Amniotic stem cell (primary cell): ENCODE measurements around the gene RASSF8.
"Not testable (repeated sequence)": the region's sequence is repeated elsewhere in the genome, so short reads cannot be mapped to it uniquely, and the experiment has no call there.

Experiments
- DNase-seq: peaks from one replicate; lab custom pipeline; 2025; lab: John Stamatoyannopoulos, UW

RASSF8 gene

DNA sequence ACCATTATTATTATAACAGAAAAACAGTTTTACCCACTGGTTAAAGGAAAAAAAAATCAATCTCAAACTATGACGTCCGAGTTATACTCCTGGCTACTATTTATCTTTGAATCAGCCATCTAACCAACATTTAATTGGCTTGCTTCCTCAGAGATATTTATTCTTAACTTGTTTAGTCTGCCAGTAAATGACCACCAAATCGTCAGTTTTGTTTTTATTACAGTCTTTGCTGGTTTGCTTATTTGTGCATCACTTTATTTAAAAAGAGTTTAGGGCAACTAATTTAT is 71.2 kb downstream of the RASSF8 start:
- DNase-seq, result no peak

DNA sequence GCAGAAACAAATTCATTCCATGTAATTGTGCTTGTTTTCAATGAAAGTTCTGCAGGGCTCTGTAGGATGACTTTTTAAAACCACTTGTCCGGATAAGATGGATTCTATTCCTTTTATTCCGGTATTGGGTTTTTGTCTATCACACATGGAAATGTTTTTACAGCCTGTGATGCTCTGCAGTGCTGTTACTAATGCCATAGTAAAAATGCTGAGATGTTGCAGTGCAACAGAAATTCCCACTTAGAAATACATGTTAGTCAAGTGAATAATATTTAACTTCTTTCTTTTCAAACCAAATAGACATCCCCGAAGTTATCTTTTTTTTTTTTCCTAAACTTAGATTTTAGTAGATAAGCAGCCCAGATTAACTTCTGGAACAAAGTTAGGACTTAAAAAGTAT is 71.9 kb downstream of the RASSF8 start:
- no peak for DNase-seq

DNA sequence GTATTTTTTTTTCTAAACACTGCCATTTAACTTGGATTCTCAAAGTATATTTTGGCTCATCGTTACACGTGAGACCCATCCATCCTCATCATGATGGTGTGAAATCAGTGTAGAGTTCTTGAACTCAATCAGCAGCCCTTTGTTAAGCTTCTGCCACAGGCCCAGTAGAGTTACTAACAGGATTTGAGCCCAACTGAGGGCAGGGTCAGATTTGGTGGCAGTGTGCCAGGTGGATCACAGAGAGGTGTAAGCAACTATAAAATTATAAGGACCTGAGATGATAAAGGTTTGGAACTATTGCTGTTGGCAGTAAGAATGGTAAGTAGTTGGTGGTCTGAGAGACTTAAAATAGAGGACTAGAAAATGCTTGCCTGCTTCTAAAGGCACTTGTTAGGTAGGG is 72.8 kb downstream of the RASSF8 start:
- DNase-seq, result no peak

DNA sequence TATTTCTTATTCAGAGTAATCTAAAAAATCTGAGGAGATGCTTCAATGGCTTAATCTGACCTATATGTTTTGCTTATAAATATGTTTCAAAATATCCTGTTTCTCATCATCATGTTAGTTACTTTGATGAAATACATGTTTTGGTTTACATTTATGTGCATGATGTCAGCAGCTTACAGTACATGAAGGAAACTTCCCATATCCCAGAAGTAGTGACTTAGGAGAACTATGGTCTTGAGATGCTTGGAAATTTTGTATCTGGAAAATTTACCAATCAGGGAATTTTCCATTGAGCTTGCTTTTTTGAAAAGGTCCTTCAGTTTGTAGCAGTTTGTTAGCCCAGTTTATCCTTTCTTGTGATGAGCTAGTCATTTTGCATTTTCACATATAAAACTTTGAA is 73.3 kb downstream of the RASSF8 start:
- no peak for DNase-seq

DNA sequence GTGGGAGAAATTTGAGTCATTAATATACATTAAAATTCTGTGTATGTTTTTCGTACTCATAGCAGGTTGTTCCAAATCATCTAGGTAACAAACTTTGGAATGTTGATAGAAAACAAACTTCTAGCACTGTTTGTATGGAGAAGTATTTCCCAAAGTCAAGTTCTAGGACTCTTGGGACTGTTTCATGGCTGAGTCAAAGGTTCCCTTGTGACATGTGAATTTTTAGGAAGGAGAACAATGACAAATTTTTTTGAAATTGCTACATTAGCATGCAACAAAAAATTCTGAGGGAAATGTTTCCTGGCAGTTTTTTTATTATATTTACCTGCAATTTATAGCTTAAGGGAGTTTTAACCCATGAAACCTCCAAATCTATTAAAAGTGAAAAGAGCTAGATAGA is 73.8 kb downstream of the RASSF8 start:
- no peak for DNase-seq

DNA sequence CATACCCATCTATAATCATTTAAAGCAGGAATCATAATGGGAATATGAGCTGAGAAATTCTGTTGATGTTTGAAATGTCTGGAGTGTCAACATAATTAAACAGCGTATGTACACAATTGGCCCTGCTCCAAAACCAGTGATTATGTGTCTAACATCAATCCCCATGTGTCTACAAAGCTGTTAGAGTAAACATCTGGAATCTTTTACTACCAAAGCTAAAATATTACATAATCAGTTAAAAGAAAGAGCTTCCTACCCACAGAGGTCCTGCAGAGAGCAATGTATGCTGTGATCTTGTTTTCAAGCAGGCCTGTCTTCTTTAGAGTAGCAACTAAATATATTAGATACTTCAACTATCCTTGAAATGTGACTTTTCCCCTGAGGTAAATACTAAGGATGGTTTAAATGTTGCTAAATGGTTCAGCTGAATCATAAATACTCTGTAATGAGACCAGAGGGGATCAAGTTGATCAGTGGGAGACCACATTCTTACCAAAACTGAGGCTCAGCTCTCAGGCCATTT is 74.3 kb downstream of the RASSF8 start:
- no peak for DNase-seq

DNA sequence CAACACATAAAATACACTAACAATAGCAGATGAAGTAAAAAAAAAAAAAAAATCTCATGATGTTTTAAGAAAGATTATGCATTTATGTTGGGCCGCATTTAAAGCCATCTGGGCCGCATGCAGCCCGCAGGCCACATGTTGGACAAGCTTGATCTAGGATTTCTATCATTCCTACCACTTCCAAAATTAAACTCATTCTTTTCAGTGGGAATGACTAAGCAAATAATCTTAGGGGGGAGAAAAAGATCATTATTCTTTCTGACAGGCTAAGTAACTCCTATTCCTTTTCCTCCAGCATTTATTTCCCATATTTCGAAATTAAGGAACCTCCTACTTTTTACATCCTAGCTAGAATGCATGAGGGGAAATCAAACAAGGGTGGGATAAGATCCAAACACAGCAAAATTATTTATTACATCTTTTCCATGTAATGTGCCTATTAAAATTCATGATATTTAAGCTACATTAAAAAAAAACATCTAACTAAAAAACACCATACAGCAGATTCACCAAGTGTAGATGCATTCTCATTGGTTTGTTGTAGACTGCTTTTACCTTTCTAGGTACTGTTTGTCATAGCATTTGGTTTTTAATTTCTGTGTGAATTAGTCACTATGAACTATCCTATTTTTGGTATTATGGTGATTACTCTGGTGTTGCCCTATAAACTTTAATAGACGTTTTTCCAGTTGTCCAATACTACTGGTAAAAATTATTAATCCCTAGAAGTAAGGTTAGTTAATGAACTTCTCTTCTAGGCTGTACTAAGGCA is 76.1 kb downstream of the RASSF8 start:
- no peak for DNase-seq

DNA sequence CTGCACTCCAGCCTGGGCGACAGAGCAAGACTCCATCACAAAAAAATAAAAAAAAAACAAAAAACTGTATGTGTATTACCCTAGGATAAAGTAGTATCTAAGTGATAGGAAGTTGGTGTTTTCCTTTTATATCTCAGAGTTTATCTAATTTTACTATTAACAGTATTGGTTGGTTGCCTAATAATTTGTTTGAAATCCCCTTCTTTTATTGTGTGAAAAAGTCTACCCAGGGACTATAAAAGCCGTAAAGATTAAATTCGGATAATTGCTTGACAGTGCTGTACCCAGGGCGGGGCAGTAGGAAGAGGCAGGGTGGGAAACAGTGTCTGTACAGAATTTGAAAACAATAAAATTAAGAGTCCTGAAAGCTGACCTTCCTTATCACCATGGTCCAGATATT is 78.4 kb downstream of the RASSF8 start:
- DNase-seq, result no peak

DNA sequence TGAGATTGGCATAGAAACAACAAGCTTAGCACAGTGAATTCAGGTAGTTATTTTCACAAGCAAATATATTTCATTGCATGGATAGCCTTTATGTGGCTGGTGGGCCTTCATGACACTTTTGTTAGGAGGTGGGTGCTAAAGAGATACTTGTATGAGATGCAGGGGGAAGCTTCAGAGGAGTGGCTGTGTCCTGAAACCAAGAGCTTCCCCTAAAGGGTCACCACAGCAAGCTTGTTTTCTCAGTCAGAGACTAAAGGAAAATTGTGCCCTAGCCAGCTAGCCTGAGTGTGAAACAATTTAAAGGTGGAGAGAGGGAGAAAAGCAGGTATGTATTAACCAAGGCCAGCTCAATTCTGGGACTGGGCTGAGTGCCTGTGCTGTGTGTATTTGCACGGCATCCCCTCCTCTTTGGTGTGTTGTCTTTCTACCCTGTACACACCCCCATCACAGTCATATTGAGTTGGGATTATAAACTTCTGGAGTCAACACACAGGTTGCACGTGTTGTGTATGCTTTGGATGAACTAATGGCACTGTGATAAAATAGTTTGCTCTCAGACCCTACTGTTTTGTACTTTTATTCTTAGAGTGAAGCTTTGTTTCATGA is 79.2 kb downstream of the RASSF8 start:
- DNase-seq, result no peak

DNA sequence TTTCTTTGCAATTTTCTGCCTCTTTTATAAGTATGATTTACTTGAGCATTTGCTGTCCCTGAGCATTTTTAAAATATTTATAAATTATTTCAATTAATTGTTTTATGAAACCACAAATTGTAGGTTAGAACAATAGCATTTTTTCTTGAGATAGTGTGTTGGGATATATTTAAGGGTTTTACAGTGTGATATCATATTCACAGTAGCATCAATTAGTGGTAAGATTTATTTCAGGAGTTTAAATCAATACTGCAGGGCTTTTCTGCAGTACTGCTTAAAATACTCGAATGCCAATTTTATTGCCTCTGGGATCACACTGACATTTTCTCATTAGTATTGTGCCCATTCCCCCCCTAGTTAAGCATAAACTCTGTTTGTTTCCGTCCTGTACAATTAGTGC is 84.2 kb downstream of the RASSF8 start:
- DNase-seq, result no peak

DNA sequence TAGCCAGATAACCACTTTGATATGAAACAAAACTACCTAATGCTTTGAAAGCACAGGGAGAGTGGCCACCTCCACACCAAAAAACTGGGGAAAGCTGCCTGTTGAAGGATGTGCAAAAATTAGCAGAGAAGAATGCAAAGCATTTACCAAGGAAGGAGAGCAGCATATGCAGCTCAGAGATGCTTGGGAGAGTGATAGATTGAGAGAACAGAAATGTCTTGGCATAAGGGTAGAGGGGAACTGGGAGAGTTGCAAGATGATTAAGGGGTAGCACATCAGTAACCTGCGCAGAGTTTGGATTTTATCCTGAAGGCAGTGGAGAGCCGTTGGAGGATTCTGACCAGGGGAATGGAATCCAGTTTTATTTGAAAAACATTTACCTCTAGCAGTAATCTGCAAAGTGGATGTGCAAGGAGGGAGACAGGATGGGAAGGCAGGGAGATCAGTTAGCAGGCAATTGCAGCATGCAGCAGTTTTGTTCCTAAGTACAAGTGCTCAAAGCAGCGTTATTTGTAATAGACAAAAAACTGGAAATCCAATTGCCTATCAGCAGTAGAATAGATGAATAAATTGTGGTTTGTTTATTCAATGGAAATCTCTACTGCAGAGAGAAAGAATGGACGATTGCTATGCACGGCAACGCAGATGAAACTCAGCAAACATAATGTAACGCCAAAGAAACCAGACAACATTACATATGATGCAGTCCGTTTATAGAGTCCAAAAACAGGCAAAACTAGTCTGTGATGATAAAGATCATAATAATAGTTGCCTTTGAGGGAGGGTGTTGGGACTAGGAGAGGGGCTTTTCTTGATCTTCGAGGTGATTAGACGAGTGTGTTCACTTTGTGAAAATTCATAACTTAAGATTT is 84.9 kb downstream of the RASSF8 start:
- DNase-seq, result no peak

DNA sequence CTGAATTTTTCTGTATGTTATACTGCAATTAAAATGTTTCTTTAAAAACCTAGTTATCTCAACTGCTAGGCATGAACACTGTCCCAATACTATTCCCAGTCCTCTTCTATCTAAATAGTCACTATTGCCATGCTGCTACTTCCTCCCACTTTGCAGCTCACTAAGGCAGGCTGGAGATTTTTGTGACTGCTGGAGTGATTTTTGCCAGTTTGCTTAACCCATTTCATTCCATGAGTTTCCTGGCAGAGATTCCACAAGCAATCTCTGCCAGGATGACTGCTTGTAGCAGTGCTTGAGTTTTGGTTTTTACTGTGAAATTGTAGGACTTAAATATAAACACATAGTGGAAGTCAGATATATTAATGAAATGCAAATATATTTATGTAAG is 85.5 kb downstream of the RASSF8 start:
- DNase-seq, result no peak

DNA sequence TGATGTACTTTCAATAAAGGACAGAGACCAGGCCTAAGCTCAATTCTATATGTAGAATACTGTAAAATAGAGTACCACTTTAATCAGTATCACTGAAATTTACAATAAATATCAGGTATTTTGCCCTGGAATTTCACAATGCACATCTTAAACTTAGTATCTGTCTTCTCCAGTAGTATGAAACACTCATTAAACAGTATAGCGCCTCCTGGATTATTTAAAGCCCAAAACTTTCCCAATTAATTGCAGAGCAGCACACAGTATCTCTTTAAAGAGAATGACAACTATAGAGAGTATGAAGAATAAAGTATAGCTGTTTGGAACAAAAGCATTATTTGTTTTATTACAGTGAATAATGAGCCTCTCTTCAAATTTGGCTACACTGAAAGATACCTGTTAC is 86.1 kb downstream of the RASSF8 start:
- DNase-seq, result no peak

DNA sequence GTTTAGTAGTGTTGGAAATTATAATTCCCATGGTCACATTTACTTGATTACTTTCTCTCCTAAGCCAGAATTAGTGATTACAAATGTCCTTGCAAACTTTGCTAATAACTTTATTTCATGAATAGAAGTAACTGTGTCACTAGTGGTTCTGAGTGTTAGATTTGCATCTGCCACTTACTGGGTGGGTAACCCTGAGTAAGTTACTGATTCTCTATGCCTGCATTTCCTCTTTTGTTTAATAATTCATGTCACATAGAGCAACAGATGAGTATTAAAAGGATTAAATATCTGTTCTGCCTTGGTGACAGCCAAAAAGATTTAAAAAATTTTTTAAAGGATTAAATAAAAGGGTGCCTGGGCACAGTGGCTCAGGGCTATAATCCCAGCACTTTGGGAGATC is 87.7 kb downstream of the RASSF8 start:
- DNase-seq, result no peak

DNA sequence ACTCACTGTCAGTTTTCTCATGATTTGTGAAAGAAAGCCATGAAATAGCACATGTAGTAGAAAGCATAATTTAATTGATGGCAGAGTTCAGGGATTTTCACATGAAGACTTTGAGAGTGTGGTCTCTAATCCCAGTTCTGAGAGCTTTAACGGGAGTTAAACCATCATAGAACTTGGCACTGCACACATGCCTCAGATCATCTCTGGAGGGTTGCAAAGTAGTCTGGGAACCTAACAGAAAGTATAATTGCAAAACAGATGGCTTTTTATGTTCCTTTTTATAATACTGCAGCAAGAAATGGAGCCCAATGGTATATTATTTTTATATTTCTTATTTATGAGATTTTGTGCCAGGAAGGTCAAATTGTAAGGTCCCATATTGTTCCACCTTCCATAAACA is 88.4 kb downstream of the RASSF8 start:
- no peak for DNase-seq

DNA sequence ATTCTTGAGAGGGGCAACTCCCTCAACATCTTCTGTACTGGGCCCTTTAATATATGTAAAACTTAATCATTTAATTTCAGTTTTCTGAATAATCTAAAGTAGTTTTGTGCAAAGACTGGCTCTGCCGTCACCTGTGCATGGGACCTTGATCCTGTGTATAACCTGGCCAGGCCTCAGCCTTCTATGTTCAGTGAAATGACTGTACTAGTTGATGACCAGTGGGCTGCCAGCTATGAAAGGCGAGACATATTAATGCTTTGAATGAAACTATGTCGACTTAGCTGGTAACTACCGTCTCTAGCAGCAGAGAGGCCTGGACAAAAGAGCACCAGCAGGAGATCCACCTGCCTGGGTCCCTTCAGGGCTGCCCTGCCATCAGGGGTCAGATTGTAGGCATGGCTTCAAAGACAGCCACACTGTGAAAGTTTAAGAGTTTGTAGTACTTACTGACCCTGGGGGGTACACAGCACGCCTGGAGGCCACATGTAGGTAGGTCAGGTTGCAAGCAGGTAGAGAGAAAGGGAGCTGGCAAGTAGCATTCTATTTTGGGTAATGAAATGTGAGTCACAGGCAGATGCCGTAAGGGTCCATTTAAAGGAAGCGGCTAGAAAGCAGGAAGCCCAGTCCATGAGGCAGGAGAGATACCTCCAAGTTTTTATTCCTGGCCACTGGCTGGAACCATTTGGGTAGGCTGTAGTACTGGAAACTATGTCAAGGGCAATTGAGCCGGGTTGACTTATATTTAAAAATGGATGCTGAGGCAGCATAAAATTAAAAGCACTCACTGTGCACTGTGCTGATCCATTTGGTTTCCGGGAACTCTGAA is 89.1 kb downstream of the RASSF8 start:
- no peak for DNase-seq

DNA sequence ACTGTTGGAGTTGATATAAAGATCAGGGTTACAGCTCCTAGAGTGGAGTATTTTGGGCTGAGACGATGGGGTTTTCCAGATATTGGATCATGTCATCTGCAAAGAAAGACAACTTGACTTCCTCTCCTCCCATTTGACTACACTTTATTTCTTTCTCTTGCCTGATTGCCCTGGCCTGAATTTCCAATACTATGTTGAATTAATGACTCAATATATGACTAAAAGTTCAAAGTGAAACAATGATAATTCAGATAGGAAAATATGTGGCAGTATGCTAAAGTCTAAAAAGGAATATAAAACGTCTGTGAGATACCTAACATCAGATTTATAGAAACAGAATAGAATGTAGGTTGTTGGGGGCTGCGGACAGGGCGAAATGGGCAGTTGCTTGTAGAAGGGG is 94.2 kb downstream of the RASSF8 start:
- no peak for DNase-seq

DNA sequence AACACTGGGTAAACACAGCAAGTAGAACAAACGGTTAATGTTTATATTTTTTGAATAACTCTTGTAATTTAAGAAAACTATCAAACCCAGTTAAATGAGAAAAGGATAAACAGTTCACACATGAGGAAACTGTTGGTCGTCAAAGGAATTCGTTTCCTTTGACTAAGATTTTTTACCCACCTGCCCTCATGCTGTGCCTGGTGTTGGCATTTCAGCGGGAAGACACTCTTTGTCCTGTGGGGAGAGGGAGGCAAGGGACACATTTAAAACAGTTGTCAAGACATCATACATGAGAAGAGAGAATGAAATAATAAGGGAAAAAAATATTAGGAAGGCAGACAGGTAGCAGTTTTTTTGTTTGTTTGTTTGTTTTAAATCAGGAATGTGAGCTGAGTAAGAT is 95.9 kb downstream of the RASSF8 start:
- DNase-seq, result no peak

DNA sequence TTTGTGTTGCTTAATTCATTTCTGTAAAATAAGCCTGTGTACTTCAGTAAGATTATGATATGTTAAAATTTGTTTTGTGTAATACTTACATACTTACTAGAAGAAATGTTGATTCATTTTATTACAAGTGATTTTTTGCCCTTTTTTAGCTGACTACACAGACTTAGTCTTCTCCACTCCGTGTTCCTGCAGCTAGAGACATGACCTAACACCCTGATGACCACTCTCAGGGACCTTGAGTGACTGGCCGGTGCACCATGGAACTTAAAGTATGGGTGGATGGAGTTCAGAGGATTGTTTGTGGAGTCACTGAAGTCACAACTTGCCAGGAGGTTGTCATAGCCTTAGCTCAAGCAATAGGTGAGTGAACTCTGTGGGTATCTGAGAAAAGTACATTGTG is 96.6 kb downstream of the RASSF8 start:
- DNase-seq, result no peak

DNA sequence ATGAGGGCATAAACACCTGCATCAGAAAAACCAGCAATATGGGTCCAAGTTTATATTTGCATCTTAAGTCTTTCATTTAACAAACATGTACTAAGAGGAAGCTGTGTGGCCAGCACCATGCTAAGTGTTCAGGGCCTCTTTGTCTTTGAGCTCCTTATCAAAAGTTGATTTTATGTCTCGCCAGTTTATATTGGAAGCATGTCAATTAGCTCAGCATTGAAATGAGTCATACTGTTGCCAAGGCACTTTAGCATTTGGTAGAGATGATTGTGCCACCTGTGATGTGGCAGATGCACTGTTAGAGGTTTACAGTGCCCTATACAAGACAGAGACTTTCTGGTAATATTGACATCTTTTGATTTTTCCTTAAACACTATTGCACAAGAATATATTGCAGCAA is 97.9 kb downstream of the RASSF8 start:
- no peak for DNase-seq

DNA sequence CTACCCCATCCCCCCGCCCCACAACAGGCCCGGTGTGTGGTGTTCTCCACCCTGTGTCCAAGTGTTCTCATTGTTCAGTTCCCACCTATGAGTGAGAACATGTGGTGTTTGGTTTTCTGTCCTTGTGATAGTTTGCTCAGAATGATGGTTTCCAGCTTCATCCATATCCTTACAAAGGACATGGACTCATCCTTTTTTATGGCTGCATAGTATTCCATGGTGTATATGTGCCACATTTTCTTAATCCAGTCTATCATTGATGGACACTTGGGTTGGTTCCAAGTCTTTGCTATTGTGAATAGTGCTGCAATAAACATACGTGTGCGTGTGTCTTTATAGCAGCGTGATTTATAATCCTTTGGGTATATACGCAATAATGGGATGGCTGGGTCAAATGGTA is 98.8 kb downstream of the RASSF8 start:
- DNase-seq, result not testable (repeated sequence)

DNA sequence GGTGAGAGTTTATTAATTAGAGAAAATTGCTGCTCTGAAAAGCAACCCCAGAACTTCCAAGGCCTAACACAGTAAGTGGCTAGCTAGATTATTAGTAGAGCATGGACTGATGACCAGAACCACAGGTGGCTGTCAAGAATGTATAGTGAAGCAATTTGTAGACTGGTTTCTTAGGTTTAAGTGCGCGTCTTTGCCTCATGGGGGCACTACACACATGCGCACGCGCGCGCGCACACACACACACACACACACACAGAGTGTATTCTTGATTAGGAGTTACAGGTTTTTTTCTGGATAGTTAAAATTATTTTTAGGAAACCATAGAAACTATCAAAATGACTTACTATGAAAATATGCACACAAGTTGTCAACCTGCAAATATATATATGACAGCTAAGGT is 99.8 kb downstream of the RASSF8 start:
- no peak for DNase-seq
